HG03469 (cell line): ENCODE measurements around the gene NEK2.
"Not testable (repeated sequence)": the region's sequence is repeated elsewhere in the genome, so short reads cannot be mapped to it uniquely, and the experiment has no call there.

Experiments used
- ATAC-seq: cut with Tn5 transposase; IDR thresholded peaks from one replicate; pipeline ENCODE4 v1.9.1; 2021; ENCODE audit warnings: mild to moderate bottlenecking, moderate library complexity, moderate number of reproducible peaks; ENCODE audit not compliant: unreplicated experiment

Gene NEK2

DNA sequence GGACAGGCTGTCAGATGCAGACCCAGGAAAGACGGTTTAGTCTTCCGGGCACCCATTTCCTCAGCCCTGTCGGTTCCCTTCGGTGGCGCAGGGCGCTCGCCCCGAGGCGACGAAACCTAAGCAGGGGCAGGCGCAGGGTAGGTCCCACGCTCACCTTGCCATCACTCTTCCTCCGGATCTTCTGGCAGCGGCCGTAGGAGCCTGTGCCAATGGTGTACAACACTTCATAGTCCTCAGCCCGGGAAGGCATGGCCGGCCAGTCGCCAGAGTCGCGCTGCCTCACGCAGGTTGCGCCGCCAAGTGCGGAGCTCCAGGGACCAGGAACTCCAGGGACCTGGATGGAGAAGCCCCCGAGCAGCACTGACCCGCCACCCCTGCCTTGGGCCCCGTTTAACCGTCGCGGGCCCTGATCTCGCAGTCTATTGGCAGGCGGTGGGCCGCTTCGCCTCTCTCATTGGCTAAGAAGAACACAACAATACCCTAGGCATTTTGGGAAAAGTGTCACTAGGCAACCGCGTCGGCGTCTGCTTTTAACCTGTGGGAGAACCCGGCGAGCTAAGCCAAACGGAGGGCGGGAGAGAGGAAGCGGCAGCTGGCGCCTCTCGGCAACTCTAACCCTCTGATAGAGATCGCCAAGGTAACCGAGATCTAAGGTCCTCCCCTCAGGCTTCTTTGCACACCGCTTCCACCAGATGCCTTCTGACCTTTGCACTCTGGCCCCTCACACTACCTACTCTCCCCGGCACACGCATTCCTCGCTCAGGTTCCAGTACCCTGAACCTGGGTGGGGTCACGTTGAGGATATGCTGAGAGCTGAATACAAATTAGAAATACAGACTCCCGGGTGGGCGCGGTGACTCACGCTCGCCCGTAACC, at the start of gene NEK2:
TSS of gene NEK2 (minus strand) at position 392 of the 876 bp plus-strand sequence. CDS start at position 250, 142 bp downstream.
- peak; percentile 94 for ATAC-seq

DNA sequence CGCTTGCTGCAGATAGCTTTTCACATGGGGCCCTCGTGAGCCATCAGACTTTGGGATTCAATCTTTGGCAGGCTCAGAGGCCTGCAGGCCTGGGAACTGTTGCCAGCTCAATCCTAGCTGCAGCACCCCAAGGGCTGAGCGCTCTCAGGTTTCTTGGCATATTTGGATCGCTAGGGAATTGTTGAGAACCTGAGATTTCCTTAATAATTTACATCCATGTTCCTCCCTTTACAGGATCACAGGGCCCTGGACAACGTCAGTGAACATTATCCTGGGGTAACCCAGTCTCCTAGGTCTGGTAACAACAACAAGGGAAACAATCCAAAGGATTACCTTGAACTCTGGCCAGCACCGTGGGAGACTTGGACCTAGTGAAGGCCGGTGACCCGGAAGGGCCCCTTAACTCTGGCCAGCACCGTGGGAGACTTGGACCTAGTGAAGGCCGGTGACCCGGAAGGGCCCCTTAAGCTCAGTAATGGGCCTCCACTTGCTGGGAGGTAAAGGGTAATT, 49.3 kb upstream of the NEK2 start:
- ATAC-seq: no peak

DNA sequence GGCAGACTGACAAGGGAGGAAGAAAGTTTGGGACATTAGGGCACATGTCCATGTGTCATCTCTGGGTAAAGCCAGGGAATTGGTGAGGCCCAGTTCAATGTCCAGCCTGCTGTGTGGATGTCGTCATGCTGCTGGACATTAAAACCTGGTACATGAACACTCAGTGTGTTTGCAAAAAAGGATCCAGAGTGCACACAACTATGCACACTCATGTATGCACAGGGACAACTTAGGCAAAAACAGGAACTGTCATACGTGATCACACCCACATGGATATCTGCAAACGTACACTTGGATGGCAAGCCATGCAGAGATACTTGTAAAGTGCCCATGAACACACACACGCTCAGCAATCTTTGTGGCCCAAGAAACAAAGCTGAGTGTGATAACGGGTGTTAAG, 47.9 kb upstream of the NEK2 start:
- ATAC-seq: no peak

DNA sequence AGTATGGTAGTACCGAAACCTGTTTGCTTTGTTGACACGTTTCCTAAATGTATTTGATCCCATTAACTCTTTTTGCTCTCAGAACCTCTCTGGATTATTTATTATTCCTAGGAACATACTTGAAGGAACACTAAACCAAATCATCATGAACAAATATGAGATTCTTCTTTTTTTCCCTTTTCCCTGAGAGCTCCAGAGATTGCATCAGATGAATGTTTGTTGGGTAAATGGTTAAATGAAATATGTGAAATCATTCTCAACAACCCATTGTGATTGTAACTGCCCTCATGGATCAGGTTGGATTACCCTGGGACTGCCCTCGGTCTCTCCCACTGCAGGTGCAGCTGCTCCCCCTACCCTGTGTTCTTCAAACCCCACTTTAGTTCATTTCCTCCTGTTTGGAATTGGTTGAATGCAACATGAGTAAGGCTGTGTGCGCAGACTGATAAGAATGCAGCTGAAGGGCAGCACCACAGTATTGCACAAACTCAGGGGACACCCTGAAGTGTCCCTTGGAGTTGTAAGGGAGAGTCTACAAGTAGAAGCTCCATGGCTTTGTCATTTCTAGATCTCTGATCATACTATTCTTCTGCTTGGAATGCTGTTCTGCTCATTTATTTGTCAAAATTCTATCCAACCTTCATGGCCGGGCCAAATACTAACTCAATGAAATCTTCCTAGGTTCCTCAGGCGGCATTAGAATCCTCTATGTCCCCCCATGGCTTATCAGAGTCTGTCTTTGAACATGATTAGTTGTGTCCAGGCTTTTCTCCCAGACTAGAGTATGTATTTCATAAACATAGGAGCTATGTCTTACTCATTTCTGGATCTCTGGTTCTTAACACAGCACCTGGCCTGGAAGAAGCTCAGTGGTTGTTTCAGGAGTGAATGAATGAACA, 47.1 kb upstream of the NEK2 start:
- no peak for ATAC-seq

DNA sequence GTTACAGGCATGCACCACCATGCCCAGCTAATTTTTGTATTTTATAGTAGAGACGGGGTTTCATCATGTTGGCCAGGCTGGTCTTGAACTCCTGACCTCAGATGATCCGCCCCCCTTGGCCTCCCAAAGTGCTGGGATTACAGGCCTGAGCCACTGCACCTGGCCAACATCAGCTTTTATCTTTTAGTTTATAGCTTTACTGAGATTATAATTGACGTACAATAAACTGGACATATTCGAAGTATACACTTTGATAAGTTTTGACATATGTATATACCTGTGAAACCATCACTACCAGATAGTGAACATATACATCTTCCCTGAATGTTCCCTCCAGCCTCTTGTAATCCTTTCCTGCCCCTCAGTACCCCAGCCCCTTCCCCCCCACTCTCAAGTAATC, 41.1 kb upstream of the NEK2 start:
- not testable (repeated sequence) for ATAC-seq

DNA sequence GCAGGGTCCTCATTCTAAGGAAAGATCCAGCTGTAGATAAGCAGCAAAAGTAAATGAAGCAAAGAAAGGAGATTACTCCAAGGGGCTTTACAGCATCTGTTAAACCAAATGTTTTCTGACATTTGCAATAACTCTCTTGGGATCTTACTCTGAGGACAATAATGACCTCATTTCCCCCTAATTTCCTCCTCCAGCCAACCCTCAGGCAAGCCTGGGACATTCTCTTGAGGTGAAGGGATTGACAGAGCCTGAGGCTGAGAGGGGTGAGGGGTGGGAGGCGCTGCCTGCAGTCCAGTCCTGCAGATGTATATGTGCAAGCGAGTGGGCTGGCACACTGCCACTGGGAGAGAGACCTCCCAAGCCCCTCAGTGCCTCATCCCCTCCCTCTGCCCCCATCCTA, 40.5 kb upstream of the NEK2 start:
- ATAC-seq: no peak

DNA sequence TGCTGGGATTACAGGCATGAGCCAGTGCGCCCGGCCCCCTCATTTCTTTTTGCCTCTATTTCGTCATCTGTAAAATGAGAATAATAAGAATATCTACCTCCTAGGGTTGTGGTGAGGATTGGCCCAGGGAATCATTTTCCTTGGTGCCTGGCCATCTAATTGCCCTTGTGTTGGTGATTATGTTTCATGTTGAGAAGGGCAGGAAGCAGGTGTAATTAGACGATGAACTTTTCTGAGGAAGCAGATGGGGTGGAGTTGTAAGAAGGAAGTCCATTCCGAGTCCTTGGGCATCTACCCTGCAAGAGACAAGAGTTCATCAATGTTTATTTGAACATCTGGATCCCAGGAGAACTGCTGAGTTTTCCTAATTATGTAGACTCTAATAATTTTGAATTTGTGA, 38.7 kb upstream of the NEK2 start:
- no peak for ATAC-seq

DNA sequence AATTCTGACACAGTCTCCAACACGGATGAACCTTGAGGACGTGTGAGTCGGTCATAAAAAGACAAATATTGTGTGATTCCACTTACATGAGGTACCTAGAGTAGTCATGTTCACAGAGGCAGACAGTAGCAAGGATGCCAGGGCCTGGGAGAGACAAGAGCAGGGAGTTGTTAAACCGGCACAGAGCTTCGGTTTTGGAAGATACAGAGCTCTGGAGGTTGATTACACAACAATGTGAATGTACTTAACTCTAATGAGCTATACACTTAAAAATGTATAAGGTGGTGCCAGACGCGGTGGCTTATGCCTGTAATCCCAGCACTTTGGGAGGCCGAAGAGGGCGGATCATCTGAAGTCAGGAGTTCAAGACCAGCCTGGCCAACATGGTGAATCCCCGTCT, 37.8 kb upstream of the NEK2 start:
- ATAC-seq: no peak

DNA sequence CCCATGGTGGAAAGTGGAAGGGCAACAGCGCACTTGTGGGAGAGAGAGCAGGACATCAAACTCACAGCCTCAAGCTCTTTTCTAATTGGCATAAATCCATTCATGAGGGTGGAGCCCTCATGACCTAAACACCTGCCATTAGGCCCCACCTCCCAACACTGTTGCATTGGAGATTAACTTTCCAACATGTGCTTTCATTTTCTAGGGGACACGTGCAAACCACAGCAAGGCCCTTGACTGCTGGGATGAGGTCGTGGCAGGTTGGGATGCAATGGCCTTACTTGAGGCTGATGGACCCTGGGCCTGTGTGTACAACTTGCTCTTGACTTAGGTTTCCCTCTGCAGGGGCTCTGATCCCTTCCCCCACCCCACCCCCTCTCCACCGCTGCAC, 35.9 kb upstream of the NEK2 start:
- no peak for ATAC-seq

DNA sequence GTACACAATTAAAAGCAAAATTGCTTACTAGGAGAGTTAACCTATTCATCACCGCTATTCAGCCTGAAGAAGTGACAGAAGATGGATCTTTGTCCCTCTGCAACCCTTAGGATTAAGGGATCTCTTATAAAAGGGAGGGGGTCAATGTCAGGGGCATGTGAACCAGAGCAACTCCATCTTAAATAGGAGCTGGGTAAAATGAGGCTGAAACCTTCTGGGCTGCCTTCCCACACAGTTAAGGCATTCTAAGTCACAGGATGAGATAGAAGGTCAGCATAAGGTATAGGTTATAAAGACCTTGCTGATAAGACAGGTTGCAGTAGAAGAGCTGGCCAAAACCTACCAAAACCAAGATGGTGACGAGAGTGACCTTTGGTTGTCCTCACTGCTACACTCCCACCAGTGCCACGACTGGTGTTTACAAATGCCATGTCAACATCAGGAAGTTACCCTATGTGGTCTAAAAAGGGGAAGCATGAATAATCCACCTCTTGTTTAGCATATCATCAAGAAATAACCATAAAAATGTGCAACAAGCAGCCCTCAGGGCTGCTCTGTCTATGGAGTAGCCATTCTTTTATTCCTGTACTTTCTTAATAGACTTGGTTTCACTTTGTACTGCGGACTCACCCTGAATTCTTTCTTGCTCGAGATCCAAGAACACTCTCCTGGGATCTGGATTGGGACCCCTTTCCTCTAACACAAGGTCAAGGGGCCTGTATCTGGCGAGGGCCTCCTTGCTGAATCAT, 35.3 kb upstream of the NEK2 start:
- no peak for ATAC-seq

DNA sequence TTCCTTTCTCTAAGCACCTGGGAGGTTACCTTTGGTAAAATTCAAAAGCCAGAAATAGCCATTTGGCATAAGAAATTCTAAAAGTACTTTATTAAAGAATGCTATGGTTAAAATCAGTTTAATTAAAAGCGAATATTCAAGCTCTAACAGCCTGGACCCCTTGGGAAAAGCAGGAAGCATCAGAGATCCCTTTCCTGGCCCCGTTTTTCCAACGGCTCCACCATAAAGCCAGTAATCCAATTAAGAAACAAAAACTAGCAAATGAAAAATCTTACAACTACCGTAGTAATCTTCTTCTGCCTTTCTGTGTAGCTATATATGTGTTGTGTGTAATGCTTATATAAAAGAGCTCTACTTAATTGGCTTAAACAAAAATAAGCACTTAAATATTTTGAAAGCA, 33.5 kb upstream of the NEK2 start:
- ATAC-seq: no peak

DNA sequence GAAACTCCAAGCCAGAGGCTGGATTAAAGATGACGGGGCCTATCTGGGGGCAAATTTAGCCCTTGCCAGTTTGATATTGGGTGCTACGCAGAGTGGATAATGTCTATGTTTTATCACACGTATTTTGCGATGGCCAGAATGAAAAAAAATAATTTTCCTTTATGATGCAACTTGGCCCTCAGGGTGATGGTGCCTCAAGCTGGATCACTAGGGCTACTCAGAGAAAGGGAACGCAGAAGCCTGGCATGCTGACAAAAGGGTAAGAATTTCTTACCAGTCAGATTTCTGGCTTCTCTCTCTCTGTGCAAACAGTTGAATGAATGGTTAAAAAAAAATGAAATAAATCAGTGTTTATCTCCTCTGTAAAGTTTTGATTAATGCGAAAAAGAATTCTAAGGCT, 32.6 kb upstream of the NEK2 start:
- no peak for ATAC-seq

DNA sequence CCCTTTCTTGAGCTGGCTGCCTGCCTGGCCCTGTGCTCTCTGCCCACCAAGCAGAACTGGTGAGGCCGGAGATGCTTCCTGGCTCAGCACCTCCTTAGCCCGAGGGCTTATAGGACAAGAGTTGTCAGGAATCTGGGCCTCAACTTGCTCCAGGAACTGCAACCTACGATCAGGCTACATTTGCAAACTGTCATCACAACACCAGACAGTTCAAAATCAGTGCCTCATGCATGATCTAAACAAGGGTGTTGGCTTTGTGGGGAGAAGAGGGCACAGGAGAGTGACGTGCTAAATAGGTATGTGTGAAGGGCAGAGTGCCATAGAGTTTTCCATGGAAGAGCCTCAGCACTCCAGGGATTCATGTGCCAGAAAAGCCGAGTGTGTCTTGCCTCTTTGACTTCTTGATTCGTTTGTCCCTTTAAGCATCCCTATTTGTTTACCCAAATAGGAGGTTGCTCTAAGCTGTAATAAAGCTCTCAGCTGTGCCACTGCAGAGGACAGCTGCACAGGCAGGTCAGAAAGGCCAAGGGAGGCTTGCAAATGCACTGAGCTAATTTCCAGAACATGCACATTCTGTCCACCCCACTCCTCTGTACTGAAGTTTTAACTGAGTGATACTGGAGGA, 30.2 kb upstream of the NEK2 start:
- no peak for ATAC-seq

DNA sequence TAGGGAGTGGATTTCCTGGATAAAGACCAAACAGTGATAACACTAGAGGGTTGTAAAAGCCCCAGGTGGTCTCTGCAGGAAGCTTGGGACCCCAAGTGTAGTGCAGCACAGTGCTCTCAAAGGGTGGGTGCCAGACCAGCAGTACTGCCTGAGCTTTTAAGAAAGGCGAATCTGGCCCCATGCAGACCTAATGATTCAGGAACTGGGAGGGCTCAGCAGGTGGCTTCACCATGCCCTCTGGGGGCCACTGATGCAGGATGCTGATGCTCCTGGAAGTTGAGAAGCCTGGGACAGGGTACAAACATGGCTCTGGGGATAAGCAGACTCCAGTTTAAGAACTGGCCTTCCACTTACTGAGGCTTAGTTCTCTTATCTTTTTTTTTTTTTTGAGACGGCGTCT, 29.1 kb upstream of the NEK2 start:
- ATAC-seq: no peak

DNA sequence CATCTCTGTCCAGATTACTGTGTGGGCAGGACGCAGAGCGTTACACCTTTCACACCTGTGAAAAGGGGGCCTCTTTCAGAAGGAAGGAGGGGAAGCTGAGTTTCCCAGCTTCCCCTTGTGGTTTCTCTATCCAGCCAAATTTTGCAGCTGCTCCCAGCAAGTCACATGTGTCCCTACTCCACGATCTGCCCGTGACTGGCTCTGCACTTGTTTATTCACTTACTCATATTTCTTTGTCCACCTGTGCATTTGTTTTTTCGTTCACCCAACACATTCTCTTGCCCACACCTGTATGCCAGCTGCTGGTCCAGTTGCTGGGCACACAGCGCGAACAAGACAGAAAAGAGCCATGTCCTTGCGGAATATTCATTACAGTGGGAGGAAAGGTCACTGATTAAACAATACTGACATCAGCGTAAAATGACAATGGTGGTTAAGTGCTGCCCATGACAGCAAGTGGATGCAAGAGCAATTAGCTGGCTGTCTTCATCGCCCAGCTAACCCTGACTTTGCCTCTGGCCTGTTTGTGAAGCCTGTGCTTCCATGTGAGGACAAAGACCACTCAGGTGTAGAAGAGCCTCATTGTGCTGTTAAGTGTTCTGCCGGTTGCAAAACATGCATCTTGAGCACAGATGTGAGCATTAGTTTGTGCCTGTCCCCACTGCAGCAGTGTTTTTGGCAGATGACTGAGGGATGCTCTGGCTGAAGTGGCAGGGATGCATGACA, 28.6 kb upstream of the NEK2 start:
- ATAC-seq: no peak

DNA sequence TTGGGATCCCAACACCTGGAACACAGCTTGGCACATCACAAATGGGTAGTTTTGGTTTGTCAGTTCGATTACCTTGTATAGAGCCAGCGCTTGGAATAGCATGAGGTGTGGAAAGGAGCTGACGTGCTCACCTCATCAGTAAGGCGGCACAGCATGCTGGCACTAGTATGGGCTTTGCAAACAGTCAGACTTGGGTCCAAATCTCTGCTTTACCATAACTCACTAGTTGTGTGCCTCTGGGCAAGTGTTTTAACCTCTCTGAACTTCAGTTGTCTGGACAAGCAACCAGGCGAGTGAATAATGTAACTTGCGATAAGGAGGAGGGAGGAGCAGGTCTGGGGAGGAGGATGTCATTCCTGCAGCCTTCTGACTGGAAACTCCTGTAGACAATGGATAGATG, 26.3 kb upstream of the NEK2 start:
- ATAC-seq: no peak

DNA sequence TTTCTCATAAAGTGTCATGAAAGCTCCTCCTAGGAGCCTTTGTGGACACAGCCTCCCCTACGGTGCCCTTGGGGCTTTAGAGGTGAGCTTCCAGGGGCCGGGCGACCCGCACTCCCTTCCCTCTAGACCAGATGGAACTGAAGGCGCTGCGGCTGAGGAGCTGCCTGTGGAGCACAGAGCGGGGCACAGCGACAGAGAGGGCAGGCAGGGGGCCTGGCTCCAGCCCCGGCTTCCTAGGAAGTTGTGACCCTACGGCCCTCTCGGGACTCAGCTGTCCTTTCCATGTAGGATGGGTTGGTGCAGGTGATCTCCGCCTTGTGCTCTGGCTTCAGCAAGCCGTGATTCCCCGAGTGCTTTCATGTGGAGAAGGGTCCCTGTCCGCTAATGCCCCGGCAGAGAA, 23.6 kb upstream of the NEK2 start:
- ATAC-seq: no peak

DNA sequence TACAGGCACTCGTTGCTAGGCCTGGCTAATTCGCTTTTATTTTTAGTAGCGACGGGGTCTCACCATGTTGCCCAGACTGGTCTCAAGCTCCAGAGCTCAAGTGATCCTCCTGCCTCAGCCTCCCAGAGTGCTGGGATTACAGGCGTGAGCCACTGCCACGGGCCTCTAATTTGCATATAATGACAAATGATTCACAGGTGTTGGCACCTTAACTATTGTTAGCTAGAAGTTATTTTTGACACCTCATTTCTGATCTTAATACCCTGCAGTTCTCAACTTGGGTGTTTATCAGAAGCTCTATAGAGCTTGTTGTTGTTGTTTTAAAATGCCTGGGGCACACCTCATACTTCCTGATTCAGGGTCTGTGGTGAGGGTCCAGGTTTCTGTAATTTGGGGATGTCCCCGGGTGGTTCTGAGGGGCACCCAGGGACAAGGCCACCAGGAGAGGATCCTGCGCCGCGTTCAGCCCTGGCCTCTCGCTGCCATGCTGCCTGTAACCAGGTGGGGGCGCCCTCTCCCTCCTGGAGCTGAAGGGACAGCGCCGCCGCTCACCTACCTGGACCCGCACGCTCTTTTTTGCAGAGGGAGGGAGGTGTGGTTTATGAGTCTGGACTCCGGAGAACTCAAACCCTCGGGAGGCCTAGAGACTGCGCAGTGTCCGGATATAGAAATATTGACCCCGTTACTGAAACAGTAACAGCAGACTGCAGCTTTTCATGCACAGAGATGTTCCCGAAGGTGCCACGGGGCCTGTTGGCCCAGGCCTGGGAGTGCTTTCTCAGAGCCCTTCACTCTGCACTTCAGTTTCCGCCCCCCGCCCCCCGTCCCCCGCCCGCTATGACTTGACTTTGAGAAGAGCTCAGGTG, 23.0 kb upstream of the NEK2 start:
- ATAC-seq: no peak

DNA sequence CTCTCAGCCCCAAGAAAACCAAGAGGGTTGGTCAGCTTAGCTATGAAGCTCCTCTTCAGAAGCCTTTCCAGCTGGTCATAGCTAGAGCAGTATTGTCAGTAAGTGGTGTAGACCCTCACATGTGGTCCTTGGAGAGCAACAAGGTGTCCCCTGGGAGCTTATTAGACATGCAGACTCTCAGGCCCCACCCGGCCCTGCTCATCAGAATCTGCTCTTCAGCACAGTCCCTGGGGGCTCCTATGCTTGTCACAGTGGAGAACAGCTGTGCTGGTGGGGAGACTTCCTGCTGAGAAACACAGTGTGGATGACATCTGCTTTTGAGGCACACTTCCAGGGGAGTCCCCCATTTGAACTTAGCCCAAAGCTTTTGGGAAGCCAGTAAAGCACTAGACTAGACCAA, 21.9 kb upstream of the NEK2 start:
- peak; percentile 71 for ATAC-seq
